H9 (cell line): Measurements from ENCODE around the gene LRRC74B. TPM values are rescaled to one million over a fixed set of nuclear protein-coding genes. Genes with fewer than 3 reads are reported as not detected.
"Not testable (repeated sequence)": the region's sequence is repeated elsewhere in the genome, so short reads cannot be mapped to it uniquely, and the experiment has no call there.

Experiments
- DNase-seq: peaks from one replicate; pipeline ENCODE4 v3.0.0-alpha.2; 2017
- H2AFZ ChIP-seq: one replicate; pipeline ENCODE4 v1.6.1; 2013; ENCODE audit warnings: mild to moderate bottlenecking, low read length, control low read depth, moderate library complexity
- H2AK5ac ChIP-seq: 2 replicates; pipeline ENCODE4 v1.6.1; 2013; ENCODE audit warnings: low read length, control low read depth, mixed read lengths; ENCODE audit not compliant: insufficient read length
- H2BK120ac ChIP-seq: one replicate; pipeline ENCODE4 v1.6.1; 2013; ENCODE audit warnings: low read depth, mild to moderate bottlenecking, low read length, control low read depth, inconsistent platforms; ENCODE audit not compliant: poor library complexity, severe bottlenecking
- H2BK12ac ChIP-seq: 2 replicates; pipeline ENCODE4 v1.6.1; 2013; ENCODE audit warnings: low read length, control low read depth, mixed read lengths, low read depth; ENCODE audit not compliant: insufficient read length
- H2BK15ac ChIP-seq: 2 replicates; pipeline ENCODE4 v1.6.1; 2013; ENCODE audit warnings: low read depth, low read length, control low read depth
- H2BK20ac ChIP-seq: one replicate; pipeline ENCODE4 v1.6.1; 2013; ENCODE audit warnings: low read depth, mild to moderate bottlenecking, low read length, control low read depth, inconsistent platforms; ENCODE audit not compliant: poor library complexity, severe bottlenecking
- H2BK5ac ChIP-seq: 2 replicates; pipeline ENCODE4 v1.6.1; 2013; ENCODE audit warnings: low read length, control low read depth, mixed read lengths; ENCODE audit not compliant: insufficient read length
- H3K14ac ChIP-seq: 2 replicates; pipeline ENCODE4 v1.6.1; 2013; ENCODE audit warnings: low read length, control low read depth; ENCODE audit not compliant: insufficient read depth
- H3K18ac ChIP-seq: 2 replicates; pipeline ENCODE4 v1.6.1; 2013; ENCODE audit warnings: low read depth, mild to moderate bottlenecking, mixed read lengths, low read length, control low read depth; ENCODE audit not compliant: insufficient read length
- H3K23ac ChIP-seq: 2 replicates; pipeline ENCODE4 v1.6.1; 2013; ENCODE audit warnings: low read length, control low read depth, mixed read lengths, low read depth; ENCODE audit not compliant: insufficient read length
- H3K23me2 ChIP-seq: 2 replicates; pipeline ENCODE4 v1.6.1; 2013; ENCODE audit warnings: low read depth, mild to moderate bottlenecking, mixed read lengths, low read length, control low read depth; ENCODE audit not compliant: insufficient read length, poor library complexity, severe bottlenecking
- H3K27ac ChIP-seq: 2 replicates; pipeline ENCODE4 v1.5.1; 2013; ENCODE audit warnings: low read length, control low read depth, mixed read lengths, low read depth; ENCODE audit not compliant: insufficient read length
- H3K27me3 ChIP-seq: 2 replicates; pipeline ENCODE4 v1.6.1; 2013; ENCODE audit warnings: low read length, control low read depth, inconsistent platforms; ENCODE audit not compliant: insufficient read depth
- H3K4ac ChIP-seq: 2 replicates; pipeline ENCODE4 v1.6.1; 2013; ENCODE audit warnings: low read depth, mild to moderate bottlenecking, control low read depth, inconsistent platforms, low read length, moderate library complexity
- H3K4me1 ChIP-seq: 2 replicates; pipeline ENCODE4 v1.6.1; 2013; ENCODE audit warnings: low read length, control low read depth, inconsistent platforms; ENCODE audit not compliant: insufficient read depth
- H3K4me2 ChIP-seq: 2 replicates; pipeline ENCODE4 v1.6.1; 2013; ENCODE audit warnings: low read length, control low read depth, mixed read lengths; ENCODE audit not compliant: insufficient read length, insufficient read depth
- H3K56ac ChIP-seq: 2 replicates; pipeline ENCODE4 v1.6.1; 2013; ENCODE audit warnings: low read depth, mild to moderate bottlenecking, mixed read lengths, low read length, control low read depth; ENCODE audit not compliant: insufficient read length
- H3K79me1 ChIP-seq: 2 replicates; pipeline ENCODE4 v1.6.1; 2013; ENCODE audit warnings: low read depth, mild to moderate bottlenecking, moderate library complexity, low read length, control low read depth, inconsistent platforms; ENCODE audit not compliant: insufficient read depth, poor library complexity, severe bottlenecking
- H3K79me2 ChIP-seq: 2 replicates; pipeline ENCODE4 v1.6.1; 2013; ENCODE audit warnings: low read length, control low read depth, inconsistent platforms; ENCODE audit not compliant: insufficient read depth
- H3K9ac ChIP-seq: 2 replicates; pipeline ENCODE4 v1.6.1; 2013; ENCODE audit warnings: low read length, control low read depth, mixed read lengths; ENCODE audit not compliant: insufficient read length; ENCODE audit errors: extremely low read depth
- H3K9me3 ChIP-seq: one replicate; pipeline ENCODE4 v1.6.1; 2013; ENCODE audit warnings: low read depth, low read length, inconsistent platforms; ENCODE audit not compliant: control insufficient read depth
- H3T11ph ChIP-seq: one replicate; pipeline ENCODE4 v1.6.1; 2013; ENCODE audit warnings: mild to moderate bottlenecking, low read length, control low read depth, inconsistent platforms
- H4K20me1 ChIP-seq: one replicate; pipeline ENCODE4 v1.6.1; 2013; ENCODE audit not compliant: control insufficient read depth, insufficient read length, insufficient read depth
- H4K5ac ChIP-seq: 2 replicates; pipeline ENCODE4 v1.6.1; 2013; ENCODE audit warnings: low read depth, mild to moderate bottlenecking, mixed read lengths, low read length, control low read depth; ENCODE audit not compliant: insufficient read length
- H4K8ac ChIP-seq: replicated peaks from 2 replicates; pipeline ENCODE4 v1.6.1; 2013; ENCODE audit warnings: low read length, control low read depth, mixed read lengths, low read depth; ENCODE audit not compliant: insufficient read length
- H4K91ac ChIP-seq: 2 replicates; pipeline ENCODE4 v1.6.1; 2013; ENCODE audit warnings: low read depth, mild to moderate bottlenecking, moderate library complexity, mixed read lengths, low read length, control low read depth; ENCODE audit not compliant: insufficient read length
- H3K27ac Mint-ChIP-seq, 3 experiments: 2 replicates in 2 of 3; 3 replicates in 1 of 3; pipeline ENCODE4 v1.8.0; 2020 to 2021; ENCODE audit warnings: mixed read lengths in 3 of 3, mild to moderate bottlenecking in 1 of 3, moderate library complexity in 1 of 3
- H3K27me3 Mint-ChIP-seq: 2 replicates; pipeline ENCODE4 v1.8.0; 2021; ENCODE audit warnings: low read depth, mild to moderate bottlenecking, moderate library complexity, mixed read lengths
- H3K36me3 Mint-ChIP-seq, 3 experiments: 2 replicates in 2 of 3; 3 replicates in 1 of 3; pipeline ENCODE4 v1.8.0; 2020 to 2021; ENCODE audit warnings: low read depth in 3 of 3, mixed read lengths in 3 of 3; ENCODE audit not compliant: insufficient read depth in 1 of 3
- H3K4me1 Mint-ChIP-seq, 2 experiments: 2 replicates each; pipeline ENCODE4 v1.8.0; 2020; ENCODE audit warnings: mixed read lengths in 2 of 2
- H3K4me3 Mint-ChIP-seq, 2 experiments: 2 replicates in 1 of 2; 3 replicates in 1 of 2; pipeline ENCODE4 v1.8.0; 2020 to 2021; ENCODE audit warnings: mild to moderate bottlenecking in 2 of 2, mixed read lengths in 2 of 2, moderate library complexity in 1 of 2
- H3K9me3 Mint-ChIP-seq, 2 experiments: 2 replicates in 1 of 2; 3 replicates in 1 of 2; pipeline ENCODE4 v1.8.0; 2020; ENCODE audit warnings: mild to moderate bottlenecking in 2 of 2, mixed read lengths in 2 of 2, moderate library complexity in 1 of 2
- WGBS: extraction: QIAGEN DNeasy Blood & Tissue Kit; methylation state at CpG from one replicate; pipeline ENCODE4 v1.1.7; 2013; ENCODE audit warnings: missing lambda C conversion rate, low lambda C conversion rate, mixed read lengths; ENCODE audit not compliant: insufficient read length; ENCODE audit errors: extremely low coverage; 5-methylcytosine and 5-hydroxymethylcytosine counted together
- total RNA-seq: library from RNA; stranded (reverse); gene quantifications from 2 replicates; pipeline ENCODE4 v1.2.1, GENCODE V29; 2021

The LRRC74B gene
- total RNA-seq, 1 experiment from 2014 or later = not detected

DNA sequence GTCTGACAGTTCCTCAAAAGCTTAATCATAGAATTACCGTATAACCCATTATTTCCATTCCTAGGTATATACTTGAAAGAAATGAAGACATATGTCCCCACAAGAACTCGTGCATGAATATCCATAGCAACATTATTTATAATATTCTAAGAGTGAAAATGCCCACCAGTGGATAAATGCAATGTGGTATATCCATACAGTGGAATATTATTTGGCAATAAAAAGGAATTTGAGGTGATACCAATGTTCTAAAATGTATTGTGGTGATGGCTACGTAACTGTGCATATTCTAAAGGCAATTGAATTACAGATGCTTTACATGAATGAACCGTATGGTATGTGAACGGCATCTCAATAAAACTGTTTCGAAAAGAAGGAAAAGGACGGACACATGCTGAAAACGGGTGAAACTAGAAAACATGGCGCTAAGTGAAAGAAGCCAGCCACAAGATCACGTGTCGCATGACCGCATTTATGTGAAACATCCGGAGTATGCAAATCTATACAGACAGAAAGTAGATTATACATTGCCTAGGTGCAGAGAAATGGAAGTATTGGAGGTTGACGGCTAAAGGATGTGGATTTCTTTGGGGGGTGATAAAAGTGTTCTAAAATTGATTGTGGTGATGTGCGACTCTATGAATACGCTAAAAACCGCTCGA lies 16.0 kb downstream of the LRRC74B start:
- not testable (repeated sequence) for H3K79me1 ChIP-seq, H3K14ac ChIP-seq, H3K9me3 Mint-ChIP-seq, H3K4me2 ChIP-seq, H3K23me2 ChIP-seq, H4K5ac ChIP-seq, H2BK120ac ChIP-seq, H4K8ac ChIP-seq, H3K18ac ChIP-seq, H3K4me1 Mint-ChIP-seq, H4K91ac ChIP-seq, H2AFZ ChIP-seq, H3K79me2 ChIP-seq, H3K27ac ChIP-seq, H2BK20ac ChIP-seq, H2BK15ac ChIP-seq, H3K27ac Mint-ChIP-seq, H4K20me1 ChIP-seq, H3K4ac ChIP-seq, H3K4me1 ChIP-seq, H3K9ac ChIP-seq, H2BK5ac ChIP-seq, H3K27me3 Mint-ChIP-seq, H3T11ph ChIP-seq, H3K23ac ChIP-seq, H3K27me3 ChIP-seq, H3K56ac ChIP-seq, DNase-seq, H2BK12ac ChIP-seq, H3K9me3 ChIP-seq, H3K36me3 Mint-ChIP-seq, H3K4me3 Mint-ChIP-seq, H2AK5ac ChIP-seq
- WGBS = no CpG with 5 or more reads among the region's 18 CpGs

DNA sequence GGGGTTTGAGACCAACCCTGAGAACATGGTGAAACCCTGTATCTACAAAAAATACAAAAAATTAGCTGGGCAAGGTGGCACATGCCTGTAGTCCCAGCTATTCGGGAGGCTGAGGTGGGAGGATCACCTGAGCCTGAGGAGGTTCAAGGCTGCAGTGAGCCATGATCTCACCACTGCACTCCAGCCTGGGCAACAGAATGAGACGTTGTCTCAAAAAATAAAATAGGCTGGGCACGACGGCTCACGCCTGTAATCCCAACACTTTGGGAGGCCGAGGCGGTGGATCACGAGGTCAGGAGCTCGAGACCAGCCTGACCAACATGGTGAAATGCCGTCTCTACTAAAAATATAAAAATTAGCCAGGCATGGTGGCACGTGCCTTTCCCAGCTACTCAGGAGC lies 18.7 kb downstream of the LRRC74B start:
- H2AFZ ChIP-seq, H3K9me3 ChIP-seq, H2BK5ac ChIP-seq, H3K36me3 Mint-ChIP-seq, H3K4me2 ChIP-seq, H3K56ac ChIP-seq, H2BK20ac ChIP-seq, H3K79me2 ChIP-seq, H3K4ac ChIP-seq, H4K5ac ChIP-seq, H2BK120ac ChIP-seq, H4K91ac ChIP-seq, H3K9me3 Mint-ChIP-seq, H3K27me3 Mint-ChIP-seq, H3K4me1 Mint-ChIP-seq, H2BK15ac ChIP-seq, H4K8ac ChIP-seq, H3K9ac ChIP-seq, H3K23me2 ChIP-seq, H3K27ac ChIP-seq, H3K14ac ChIP-seq, H3K4me3 Mint-ChIP-seq, H3T11ph ChIP-seq, H2BK12ac ChIP-seq, H3K27ac Mint-ChIP-seq, DNase-seq, H4K20me1 ChIP-seq, H3K4me1 ChIP-seq, H3K79me1 ChIP-seq, H2AK5ac ChIP-seq, H3K23ac ChIP-seq, H3K27me3 ChIP-seq, H3K18ac ChIP-seq: not testable (repeated sequence)
- no CpG with 5 or more reads among the region's 11 CpGs for WGBS
